ENCODE measurements around the gene TNFRSF19.
A peak's percentile ranks its signal among the peaks of the same experiment; 100 is the strongest.

The TNFRSF19 gene

DNA sequence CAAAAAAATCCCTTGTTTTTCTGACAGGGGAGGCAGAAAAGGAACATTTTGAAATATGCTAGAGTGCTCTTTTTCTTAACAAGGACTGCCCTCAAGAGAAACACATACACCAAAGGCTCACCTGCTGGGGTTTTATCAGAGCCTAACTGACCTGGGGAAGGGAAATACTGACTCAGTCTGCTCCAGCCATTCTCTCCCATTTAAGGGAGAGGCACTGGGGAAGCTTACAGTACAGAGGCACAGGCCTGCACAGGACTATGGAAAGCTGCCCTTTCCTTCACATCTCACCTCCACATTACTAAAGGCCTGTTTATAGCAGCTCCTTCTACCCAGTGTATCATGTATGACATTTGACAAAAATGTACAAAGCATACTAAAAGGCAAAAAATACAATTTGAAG, 30.3 kb downstream of the TNFRSF19 start:
- no peak for DNase-seq

DNA sequence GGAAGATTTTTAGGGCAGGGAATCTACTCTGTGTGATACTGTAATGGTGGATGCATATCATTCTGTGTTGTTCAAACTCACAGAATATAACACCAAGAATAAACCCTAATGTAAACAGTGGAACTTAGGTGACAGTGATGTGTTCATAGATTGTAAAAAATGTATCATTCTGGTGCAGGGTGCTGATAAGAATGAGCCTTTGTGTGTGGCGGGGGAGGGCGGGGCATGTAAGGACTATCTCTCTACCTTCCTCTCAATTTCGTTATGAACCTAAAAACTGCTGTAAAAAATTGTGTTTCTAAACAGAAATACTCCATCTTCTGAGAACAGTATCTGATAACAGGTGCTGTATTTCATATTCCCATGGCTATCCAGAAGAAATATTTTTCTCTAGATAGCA, 35.6 kb downstream of the TNFRSF19 start:
- DNase-seq = no peak

- no peak for DNase-seq
Measured at GRCh38 chr13:23608138-23608537, 37.9 kb downstream of the TNFRSF19 start.

GRCh38 chr13:23608701-23609413, 38.6 kb downstream of the TNFRSF19 start:
- peak in 3 of 56 donors; percentile 13 to 44 (median 14) for DNase-seq

- no peak for DNase-seq
Measured at GRCh38 chr13:23609414-23609760, 39.2 kb downstream of the TNFRSF19 start.

DNA sequence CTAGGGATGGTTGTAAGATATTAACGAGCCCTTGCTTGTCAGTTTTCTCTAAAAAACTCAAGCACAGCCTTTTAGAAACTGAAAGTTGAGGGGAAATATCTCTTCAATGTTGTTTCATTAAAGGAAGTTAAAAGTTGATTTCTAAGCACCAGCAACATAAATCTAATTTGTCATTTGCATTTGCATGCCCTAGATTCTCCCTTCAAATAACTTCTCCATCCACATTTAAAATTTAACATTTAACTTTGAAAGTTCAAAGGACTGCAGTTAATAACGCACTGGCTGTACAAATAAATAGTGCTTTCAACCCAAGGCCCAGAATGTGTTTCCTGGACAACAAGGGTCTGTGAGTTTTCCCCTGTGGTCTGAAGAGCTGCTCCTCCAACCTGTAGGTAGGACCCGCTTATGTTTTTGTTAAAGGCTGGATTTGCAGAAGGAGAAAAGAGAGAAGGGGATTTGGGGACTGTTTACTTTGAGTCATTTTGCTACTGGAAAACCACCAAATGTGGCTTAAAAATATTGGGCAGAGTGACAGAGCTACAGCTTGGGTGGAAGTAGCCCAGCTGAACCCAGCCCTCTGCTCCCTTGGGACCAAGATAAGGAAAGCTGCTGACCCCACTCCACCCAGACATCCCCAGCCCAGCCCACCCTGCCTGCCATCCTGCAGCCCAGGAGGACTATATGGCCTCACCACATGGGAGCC, 39.8 kb downstream of the TNFRSF19 start:
- no peak for DNase-seq

DNA sequence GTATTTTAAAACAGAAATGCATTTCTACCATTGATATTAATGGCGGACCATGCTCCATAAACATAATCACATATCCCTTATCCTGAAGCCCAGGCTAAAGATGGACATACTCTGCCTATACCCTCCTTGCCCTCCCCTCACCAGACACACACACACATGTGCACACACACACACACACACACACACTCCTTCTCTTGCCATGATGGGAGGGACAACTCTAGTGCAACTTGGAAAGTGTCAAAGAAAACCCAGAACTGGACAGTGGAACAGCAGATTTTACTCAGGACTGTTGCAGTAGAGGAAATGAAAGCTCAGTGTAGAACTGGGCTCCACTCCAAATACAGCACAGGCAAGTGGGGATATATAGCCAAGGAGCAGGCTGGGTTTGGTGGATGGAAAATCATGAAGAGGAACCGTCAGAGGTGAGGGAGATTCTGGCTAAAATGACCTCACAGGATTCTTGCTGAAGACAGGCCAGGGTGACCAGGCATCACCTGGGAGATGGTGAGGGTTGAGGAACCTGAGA, 40.8 kb downstream of the TNFRSF19 start:
- no peak for DNase-seq

GRCh38 chr13:23612182-23612581, 42.0 kb downstream of the TNFRSF19 start:
- no peak for DNase-seq

DNA sequence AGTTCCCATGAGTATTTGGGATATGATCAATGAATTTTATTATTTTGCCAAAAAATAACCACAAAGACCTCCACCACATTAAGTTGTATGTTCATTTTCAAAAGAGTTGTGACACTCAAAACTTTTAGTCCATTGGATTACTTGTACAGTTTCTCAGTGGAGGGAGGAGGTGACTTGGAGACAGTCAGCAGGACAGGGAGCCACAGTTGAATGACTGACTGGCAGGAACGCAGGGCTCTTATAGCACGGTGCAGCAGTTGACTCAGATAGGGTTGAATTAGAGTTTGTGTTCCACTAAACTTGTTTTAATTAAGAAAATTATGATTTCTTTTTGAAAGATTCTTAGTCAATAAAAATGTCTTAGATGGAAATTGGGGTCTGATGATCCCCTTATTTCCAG, 42.5 kb downstream of the TNFRSF19 start:
- DNase-seq = no peak

DNA sequence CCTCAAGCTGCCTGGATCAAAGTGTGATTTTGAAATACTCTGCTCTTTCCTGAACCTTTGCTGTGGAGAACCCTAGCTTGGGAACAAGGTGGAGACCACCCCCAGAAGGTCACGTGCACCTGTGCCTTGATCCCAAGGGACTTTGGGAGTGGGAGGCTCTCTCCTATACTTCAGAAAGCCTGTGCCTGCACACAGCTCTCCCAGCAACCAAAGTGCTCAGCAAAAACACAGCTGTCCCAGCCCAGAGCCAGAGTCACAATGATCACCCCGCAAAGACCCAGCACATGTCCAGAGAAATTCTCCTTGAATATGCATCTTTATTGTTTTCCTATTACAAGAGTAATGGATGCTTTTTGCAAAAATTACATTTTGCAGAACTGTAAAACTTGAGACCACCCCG, 43.4 kb downstream of the TNFRSF19 start:
- DNase-seq = no peak

- DNase-seq = peak in 4 of 56 donors; percentile 9 to 44 (median 15)
Measured at GRCh38 chr13:23615395-23616081, 45.3 kb downstream of the TNFRSF19 start.

DNA sequence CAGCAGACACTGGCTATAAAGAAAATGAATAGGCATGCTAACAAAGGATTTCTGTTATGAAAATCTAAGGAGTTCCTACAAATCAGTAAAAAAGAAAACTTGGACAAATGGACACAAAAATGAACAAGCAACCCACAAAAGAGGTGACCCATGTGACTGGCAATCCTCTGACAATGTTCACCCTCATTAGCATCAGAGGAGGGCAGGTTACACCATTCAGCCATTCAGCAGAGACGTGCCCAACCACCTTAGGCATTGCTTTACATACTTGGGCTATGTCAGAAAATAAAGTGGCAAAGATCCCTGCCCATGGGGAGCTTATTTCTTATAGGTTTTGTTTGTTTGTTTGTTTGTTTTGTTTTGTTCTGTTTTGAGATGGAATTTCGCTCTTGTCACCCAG, 46.0 kb downstream of the TNFRSF19 start:
- no peak for DNase-seq

GRCh38 chr13:23617551-23618024, 47.4 kb downstream of the TNFRSF19 start:
- DNase-seq = no peak

DNA sequence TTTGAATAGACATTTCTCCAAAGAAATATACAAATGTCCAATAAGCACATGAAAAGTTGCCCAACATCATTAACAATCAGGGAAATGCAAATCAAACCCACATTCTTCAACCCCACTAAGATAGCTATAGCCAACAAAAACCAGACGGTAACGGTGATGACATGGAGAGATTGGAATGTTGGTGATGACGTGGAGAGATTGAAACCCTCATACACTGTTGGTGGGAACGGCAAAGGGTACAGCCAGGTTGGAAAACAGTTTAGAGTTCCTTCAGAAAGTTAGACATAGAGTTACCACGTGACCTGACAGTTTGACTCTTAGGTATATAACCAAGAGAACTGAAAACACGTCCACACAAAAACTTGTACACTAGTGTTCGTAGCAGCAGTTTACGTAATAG, 48.1 kb downstream of the TNFRSF19 start:
- DNase-seq = no peak

GRCh38 chr13:23619068-23619855, 49.0 kb downstream of the TNFRSF19 start:
- DNase-seq = no peak

GRCh38 chr13:23620211-23620610, 50.0 kb downstream of the TNFRSF19 start:
- DNase-seq = no peak

GRCh38 chr13:23620613-23621315, 50.6 kb downstream of the TNFRSF19 start:
- DNase-seq = no peak

DNA sequence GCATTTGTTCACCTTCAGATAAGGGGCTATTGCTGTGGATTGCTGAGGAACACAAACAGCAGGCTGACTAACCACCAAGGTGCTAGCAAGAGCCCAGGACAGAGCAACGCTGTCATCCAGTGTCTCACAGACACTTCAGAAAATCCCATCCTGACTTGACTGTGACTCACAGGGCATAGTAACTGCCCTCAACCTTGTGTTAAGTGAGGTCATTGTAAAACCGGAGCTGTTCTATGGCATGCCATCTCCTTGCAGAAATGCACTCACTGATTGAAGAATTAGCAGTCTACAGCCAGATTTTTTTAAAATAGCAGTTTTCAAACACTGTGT, 51.1 kb downstream of the TNFRSF19 start:
- DNase-seq = no peak

DNA sequence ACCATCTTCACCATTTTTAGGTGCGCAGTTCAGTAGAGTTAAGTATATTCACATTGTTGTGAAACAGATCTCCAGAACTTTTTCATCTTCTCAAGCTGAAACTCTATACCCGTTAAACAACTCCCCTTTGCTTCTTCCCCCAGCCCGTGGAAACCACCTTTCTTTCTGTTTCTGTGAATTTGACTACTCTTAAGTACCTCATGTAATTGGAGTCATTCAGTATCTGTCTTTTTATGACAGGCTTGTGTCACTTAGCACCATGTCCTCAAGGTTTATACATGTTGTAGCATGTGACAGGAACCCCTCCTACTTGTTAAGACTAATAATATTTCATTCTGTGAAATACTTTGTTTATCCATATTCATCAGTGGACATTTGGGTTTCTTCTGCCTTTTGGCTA, 52.8 kb downstream of the TNFRSF19 start:
- no peak for DNase-seq

DNA sequence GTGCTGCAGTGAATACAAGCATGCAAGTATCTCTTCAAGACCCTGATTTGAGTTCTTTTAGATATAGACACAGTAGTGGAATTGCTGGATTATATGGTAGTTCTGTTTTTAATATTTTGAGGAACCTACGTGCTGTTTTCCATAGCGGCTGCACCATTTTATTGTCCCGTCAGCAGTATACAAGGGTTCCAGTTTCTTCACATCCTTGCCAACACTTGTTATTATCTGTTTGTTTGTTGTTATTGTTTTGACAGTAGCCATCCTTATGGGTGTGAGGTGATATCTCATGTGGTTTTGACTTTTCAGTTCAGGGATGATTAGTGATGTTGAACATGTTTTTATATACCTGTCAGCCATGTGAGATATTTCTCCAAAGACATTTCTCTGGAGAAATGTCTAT, 53.2 kb downstream of the TNFRSF19 start:
- no peak for DNase-seq

DNA sequence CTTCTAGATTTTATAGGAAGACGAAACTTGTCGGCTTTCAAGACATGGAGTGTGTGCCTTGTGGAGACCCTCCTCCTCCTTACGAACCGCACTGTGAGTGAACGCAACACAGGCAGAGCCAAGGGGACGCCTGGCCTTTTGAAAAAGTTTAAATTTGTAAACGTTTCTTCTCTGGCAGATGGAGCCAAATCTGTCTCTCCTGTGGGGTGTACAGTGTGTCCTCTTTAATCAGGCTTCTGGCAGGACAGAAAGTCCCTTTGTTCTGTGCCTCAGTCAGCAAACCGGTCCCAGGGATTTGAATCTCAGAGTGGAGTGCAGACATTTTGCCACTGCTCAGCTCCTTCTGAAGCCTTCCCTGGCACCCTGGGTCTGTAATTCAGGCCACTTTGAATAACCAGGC, 56.5 kb downstream of the TNFRSF19 start:
- DNase-seq = no peak
